ENCODE results near the gene G6PC1.

- TF ChIP-seq POLR2AphosphoS5 (IDR thresholded peaks at IDR 0.05; ENCODE audit: low read depth, low read length) (no peak), REST (IDR thresholded peaks at IDR 0.05; ENCODE audit: low read depth) (no peak), ATF3 (IDR thresholded peaks at IDR 0.05) (no peak)
Measured at GRCh38 chr17:42937712-42938596, 37.4 kb downstream of the G6PC1 start.
